Hepatocyte (in vitro differentiated cells): ENCODE data around the gene PPP1R17. TPM values are rescaled to one million over a fixed set of nuclear protein-coding genes. Genes with fewer than 3 reads are reported as not detected.

Experiments
- DNase-seq: peaks from one replicate; pipeline ENCODE4 v3.0.0-alpha.2; 2016; ENCODE audit warnings: low spot score
- H2AFZ ChIP-seq: fragments of 200-600 bp; sonication (generic); 2 replicates; pipeline ENCODE4 v1.6.0; 2016; ENCODE audit warnings: antibody characterized with exemption, mild to moderate bottlenecking
- H3K27ac ChIP-seq: fragments of 200-600 bp; sonication (generic); 2 replicates; pipeline ENCODE4 v1.5.1; 2016; ENCODE audit warnings: mild to moderate bottlenecking
- H3K27me3 ChIP-seq: fragments of 200-600 bp; sonication (generic); 2 replicates; pipeline ENCODE4 v1.6.1; 2016
- H3K36me3 ChIP-seq: fragments of 200-600 bp; sonication (generic); replicated peaks from 2 replicates; pipeline ENCODE4 v1.5.1; 2016; ENCODE audit warnings: low read depth; ENCODE audit not compliant: insufficient read depth
- H3K4me1 ChIP-seq: fragments of 200-600 bp; sonication (generic); 2 replicates; pipeline ENCODE4 v1.5.1; 2016; ENCODE audit warnings: mild to moderate bottlenecking, moderate library complexity; ENCODE audit not compliant: insufficient read depth
- H3K4me2 ChIP-seq: fragments of 200-600 bp; sonication (generic); 2 replicates; pipeline ENCODE4 v1.6.0; 2016
- H3K4me3 ChIP-seq: fragments of 200-600 bp; sonication (generic); 2 replicates; pipeline ENCODE4 v1.5.1; 2016; ENCODE audit warnings: mild to moderate bottlenecking
- H3K79me2 ChIP-seq: fragments of 200-600 bp; sonication (generic); 2 replicates; pipeline ENCODE4 v1.6.0; 2017; ENCODE audit warnings: mild to moderate bottlenecking
- H3K9me2 ChIP-seq: fragments of 200-600 bp; sonication (generic); replicated peaks from 2 replicates; pipeline ENCODE4 v1.6.0; 2017; ENCODE audit warnings: mild to moderate bottlenecking; ENCODE audit not compliant: insufficient read depth
- H3K9me3 ChIP-seq: fragments of 200-600 bp; sonication (generic); 2 replicates; pipeline ENCODE4 v1.5.1; 2016; ENCODE audit warnings: low read depth, mild to moderate bottlenecking
- H4K20me1 ChIP-seq: fragments of 200-600 bp; sonication (generic); 2 replicates; pipeline ENCODE4 v1.6.0; 2016; ENCODE audit warnings: mild to moderate bottlenecking; ENCODE audit not compliant: insufficient read depth, poor library complexity, severe bottlenecking
- EZH2 ChIP-seq: fragments of 200-600 bp; sonication (generic); IDR thresholded peaks from 2 replicates; pipeline ENCODE4 v1.6.1; 2016; ENCODE audit warnings: antibody characterized with exemption, mild to moderate bottlenecking, borderline replicate concordance
- EZH2phosphoT487 ChIP-seq: fragments of 200-600 bp; sonication (generic); IDR thresholded peaks from one replicate; pipeline ENCODE4 v1.6.1; 2018; ENCODE audit warnings: antibody characterized with exemption, mild to moderate bottlenecking, low read depth, moderate library complexity; ENCODE audit not compliant: unreplicated experiment, severe bottlenecking
- WGBS: methylation state at CpG from one replicate; pipeline ENCODE4 v1.1.6; 2016; ENCODE audit warnings: low lambda C conversion rate; ENCODE audit errors: missing lambda C conversion rate; 5-methylcytosine and 5-hydroxymethylcytosine counted together
- polyA plus RNA-seq: library from polyadenylated mRNA; unstranded; fragments of >200 nt; fragmentation: Nextera tagmentation; extraction: Ambion mirVana; gene quantifications from 2 replicates; pipeline ENCODE4 v1.2.1, GENCODE V29; 2016
- total RNA-seq: library from RNA; depleted of rRNA; stranded (reverse); fragments of >200 nt; gene quantifications from 2 replicates; pipeline ENCODE4 v1.2.3, GENCODE V29; 2014
- TF ChIP-seq, protein P1 (sequence below): fragments of 200-600 bp; sonication (generic); IDR thresholded peaks from 2 replicates; pipeline ENCODE4 v1.5.1; 2016; ENCODE audit warnings: antibody characterized with exemption, mild to moderate bottlenecking; ENCODE audit not compliant: poor library complexity

PPP1R17 gene
- total and polyA plus RNA-seq, 2 experiments from 2014 or later, result not detected

DNA sequence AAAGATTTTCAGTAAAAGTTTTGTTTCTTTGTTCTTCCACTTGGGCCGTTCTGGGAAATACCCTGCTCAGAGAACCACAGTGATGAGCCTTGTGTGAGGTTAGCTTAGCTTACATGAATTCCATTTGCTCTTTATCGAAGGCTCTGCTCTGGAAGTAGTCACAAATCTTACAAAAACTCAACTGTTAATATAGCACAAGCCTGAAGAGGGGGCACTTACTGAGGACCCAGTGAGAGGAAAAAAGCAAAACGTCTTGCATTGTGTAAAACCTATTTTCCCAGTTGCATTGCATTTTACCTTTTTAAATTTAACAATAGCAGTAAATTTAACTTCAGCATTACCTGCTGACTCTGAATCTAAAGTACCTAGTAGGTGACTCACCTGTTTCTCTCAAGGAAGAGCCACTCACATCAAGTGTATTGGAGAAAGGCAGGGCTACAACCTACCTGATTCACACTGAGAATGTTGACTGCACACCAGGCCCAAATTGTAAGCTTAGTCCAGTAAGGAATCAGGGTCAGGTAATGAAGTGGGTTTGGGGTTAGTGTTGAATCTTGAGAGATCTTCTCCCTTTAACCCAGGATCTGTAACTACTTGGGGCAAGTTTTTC, 42.3 kb downstream of the PPP1R17 start:
- Histone ChIP-seq H3K27me3 (no peaks in the 10 kb centered on the region), H4K20me1 (no peaks in the 10 kb centered on the region), H3K27ac (no peak overlapping the region), H3K4me1 (no peaks in the 10 kb centered on the region), H3K79me2 (no peaks in the 10 kb centered on the region), H3K36me3 (no peaks in the 10 kb centered on the region), H3K9me3 (no peaks in the 10 kb centered on the region), H2AFZ (no peak overlapping the region), H3K4me2 (no peak overlapping the region), H3K4me3 (no peak overlapping the region), H3K9me2 (no peaks in the 10 kb centered on the region)
- no peak for TF ChIP-seq EZH2
- TF ChIP-seq, protein P1, sequence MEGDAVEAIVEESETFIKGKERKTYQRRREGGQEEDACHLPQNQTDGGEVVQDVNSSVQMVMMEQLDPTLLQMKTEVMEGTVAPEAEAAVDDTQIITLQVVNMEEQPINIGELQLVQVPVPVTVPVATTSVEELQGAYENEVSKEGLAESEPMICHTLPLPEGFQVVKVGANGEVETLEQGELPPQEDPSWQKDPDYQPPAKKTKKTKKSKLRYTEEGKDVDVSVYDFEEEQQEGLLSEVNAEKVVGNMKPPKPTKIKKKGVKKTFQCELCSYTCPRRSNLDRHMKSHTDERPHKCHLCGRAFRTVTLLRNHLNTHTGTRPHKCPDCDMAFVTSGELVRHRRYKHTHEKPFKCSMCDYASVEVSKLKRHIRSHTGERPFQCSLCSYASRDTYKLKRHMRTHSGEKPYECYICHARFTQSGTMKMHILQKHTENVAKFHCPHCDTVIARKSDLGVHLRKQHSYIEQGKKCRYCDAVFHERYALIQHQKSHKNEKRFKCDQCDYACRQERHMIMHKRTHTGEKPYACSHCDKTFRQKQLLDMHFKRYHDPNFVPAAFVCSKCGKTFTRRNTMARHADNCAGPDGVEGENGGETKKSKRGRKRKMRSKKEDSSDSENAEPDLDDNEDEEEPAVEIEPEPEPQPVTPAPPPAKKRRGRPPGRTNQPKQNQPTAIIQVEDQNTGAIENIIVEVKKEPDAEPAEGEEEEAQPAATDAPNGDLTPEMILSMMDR, result no peak
- no peak for TF ChIP-seq EZH2phosphoT487
- no peak for DNase-seq
- 55% methylated on average over 3 of the region's 3 CpGs for WGBS

DNA sequence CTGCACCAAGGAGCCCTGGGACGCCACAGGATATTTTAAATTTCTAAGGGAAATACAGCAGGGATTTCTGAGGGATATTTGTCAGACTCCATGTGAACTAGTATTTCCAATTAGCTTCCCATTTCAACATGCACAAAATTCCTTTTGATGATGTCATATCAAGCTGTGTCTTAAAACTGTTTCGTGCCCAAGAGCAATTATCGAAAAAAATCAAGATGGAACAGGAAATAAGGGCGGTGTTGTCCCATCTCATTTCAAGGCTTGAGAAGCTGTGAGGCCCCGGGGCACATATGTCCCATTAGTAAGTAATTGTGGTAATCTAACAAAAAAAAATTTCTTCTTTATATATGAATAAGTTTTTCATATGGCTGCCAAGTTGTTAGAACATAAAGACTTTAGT, 47.4 kb downstream of the PPP1R17 start:
- no peaks in the 10 kb centered on the region for H4K20me1 ChIP-seq
- H3K4me1 ChIP-seq, result no peaks in the 10 kb centered on the region
- no peaks in the 10 kb centered on the region for H3K79me2 ChIP-seq
- TF ChIP-seq EZH2 (no peak), EZH2phosphoT487 (no peak)
- TF ChIP-seq, protein P1, result no peak
- DNase-seq, result no peak
- no peak overlapping the region for H3K4me2 ChIP-seq
- H3K9me3 ChIP-seq, result no peaks in the 10 kb centered on the region
- H3K9me2 ChIP-seq, result no peaks in the 10 kb centered on the region
- H3K36me3 ChIP-seq, result no peaks in the 10 kb centered on the region
- no peaks in the 10 kb centered on the region for H3K27me3 ChIP-seq
- no peak overlapping the region for H3K27ac ChIP-seq
- H2AFZ ChIP-seq, result no peak overlapping the region
- 72% methylated on average over 5 of the region's 5 CpGs for WGBS
- no peak overlapping the region for H3K4me3 ChIP-seq

DNA sequence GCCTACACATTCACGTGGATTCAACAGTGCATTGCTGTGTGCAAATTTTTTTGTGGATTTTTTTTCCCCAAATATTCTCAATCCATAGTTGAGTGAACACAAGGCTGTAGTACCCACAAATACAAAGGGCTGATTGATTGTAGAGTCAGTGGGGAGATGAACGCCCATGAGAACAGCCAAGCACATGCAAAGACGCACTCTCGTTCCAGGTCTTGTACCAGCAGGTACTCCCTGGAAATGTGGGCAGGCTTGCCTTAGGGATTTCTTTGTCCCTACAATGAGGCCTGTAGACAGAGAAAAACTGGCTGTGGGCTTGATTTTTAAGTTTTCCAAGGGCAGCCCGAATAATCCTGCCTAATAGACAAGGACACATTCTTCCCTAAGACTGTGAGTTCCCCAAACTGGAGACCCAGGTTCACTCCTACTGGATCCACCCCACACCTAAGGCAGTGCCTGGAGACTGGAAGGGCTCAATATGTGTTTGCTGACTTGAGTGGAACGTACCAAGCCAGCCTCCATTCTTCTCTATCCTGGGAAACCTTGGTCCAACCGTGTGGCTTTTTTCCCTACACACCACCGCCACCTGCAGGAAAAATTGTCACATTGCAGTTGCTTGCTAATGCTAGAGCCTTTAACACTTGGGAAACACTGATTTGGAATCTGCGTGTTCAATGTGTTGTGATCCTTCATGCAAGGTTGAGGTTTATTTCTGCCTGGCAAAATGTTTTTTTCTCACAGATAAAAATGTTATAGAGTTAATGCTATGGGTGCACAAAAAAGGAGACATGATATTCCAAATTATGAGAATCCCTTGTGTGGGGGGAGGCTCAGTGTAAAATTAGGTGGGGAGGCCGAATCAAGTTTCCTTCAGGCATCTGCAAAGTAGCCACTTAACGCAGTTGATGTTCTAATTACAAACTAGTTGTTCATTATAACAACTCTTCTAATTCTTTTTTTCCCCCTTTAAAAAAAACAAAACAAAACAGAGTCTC, 49.3 kb downstream of the PPP1R17 start:
- Histone ChIP-seq H3K9me3 (no peaks in the 10 kb centered on the region), H3K9me2 (no peaks in the 10 kb centered on the region), H3K36me3 (no peaks in the 10 kb centered on the region), H4K20me1 (no peaks in the 10 kb centered on the region), H3K27ac (no peak overlapping the region), H3K4me1 (no peaks in the 10 kb centered on the region), H3K27me3 (peaks cover 4% of the 10 kb centered on the region), H3K4me3 (no peak overlapping the region), H3K4me2 (no peak overlapping the region), H3K79me2 (no peaks in the 10 kb centered on the region), H2AFZ (no peak overlapping the region)
- TF ChIP-seq, protein P1, result peak; percentile 92
- TF ChIP-seq EZH2 (no peak), EZH2phosphoT487 (no peak)
- 57% methylated on average over 11 of the region's 11 CpGs for WGBS
- DNase-seq, result peak; percentile 82
